ENCODE results near the gene TOMM40L. TPM values are rescaled to one million over a fixed set of nuclear protein-coding genes. Genes with fewer than 3 reads are reported as not detected.

TOMM40L gene
- total RNA-seq, 1 experiment from 2014 or later = 15.0 TPM

DNA sequence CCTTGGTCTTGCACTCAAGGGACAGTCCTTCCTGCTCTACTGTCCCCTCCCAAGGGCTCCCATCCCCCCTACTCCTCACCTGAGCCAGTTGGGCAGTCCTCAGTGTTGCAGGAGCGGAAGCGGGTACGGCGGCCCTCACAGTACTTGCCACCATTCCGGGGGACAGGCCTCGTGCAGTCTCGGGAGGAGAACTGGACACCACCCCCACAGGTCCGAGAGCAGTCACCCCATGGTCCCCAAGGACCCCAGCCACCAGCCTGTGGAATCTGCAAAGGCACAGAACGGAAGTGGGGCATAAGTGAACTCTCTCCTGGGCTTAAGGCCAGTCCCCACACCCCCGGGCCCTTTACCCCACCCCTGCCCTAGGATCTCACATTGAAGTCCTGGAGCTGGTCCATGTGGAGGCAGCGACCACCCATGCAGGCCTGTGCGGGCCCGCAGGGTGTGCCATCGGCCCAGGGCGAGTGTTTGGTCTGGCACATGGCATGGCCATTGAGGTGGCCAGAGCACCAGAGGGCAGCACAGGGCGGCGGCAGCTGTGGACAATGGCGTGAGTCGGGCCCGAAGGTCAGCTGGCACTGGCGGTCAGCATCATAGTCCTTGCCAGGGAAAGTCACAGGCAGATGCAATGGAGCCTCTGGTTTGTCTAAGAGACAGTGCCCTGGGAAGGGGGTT is 32.2 kb upstream of the TOMM40L start:
- BruUV-seq (replicated peaks) = no TSS peak
- peaks cover 18% of the 10 kb centered on the region for H3K4me1 Mint-ChIP-seq (ENCODE audit: low read depth, unreplicated experiment)
- TF ChIP-seq, protein P1, sequence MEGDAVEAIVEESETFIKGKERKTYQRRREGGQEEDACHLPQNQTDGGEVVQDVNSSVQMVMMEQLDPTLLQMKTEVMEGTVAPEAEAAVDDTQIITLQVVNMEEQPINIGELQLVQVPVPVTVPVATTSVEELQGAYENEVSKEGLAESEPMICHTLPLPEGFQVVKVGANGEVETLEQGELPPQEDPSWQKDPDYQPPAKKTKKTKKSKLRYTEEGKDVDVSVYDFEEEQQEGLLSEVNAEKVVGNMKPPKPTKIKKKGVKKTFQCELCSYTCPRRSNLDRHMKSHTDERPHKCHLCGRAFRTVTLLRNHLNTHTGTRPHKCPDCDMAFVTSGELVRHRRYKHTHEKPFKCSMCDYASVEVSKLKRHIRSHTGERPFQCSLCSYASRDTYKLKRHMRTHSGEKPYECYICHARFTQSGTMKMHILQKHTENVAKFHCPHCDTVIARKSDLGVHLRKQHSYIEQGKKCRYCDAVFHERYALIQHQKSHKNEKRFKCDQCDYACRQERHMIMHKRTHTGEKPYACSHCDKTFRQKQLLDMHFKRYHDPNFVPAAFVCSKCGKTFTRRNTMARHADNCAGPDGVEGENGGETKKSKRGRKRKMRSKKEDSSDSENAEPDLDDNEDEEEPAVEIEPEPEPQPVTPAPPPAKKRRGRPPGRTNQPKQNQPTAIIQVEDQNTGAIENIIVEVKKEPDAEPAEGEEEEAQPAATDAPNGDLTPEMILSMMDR (IDR thresholded peaks at IDR 0.05; ENCODE audit: unreplicated experiment) = peak; percentile 22
- no peak overlapping the region for H3K4me3 Mint-ChIP-seq (ENCODE audit: low read depth, unreplicated experiment)
- H3K27me3 Mint-ChIP-seq (ENCODE audit: unreplicated experiment) = peaks cover 34% of the 10 kb centered on the region
- DNase-seq = peak; percentile 50
- H3K9me3 Mint-ChIP-seq (ENCODE audit: low read depth, unreplicated experiment) = no peaks in the 10 kb centered on the region
- H3K27ac Mint-ChIP-seq (ENCODE audit: unreplicated experiment) = no peak overlapping the region
- CTCF ChIA-PET = interaction anchor here (0.6 to 1.6 kb wide), 3 partner anchors 32 to 188 kb away, joined by 4 to 8 read pairs (median 6); partner anchors contain the start of gene TOMM40L
- no peaks in the 10 kb centered on the region for H3K36me3 Mint-ChIP-seq (ENCODE audit: insufficient read depth, unreplicated experiment)
- intact Hi-C loops (cut with micrococcal nuclease; ENCODE audit: unreplicated experiment) = loop anchor here (2.0 kb wide), 1 partner anchor 189 kb away; no protein-coding TSS in a partner anchor

DNA sequence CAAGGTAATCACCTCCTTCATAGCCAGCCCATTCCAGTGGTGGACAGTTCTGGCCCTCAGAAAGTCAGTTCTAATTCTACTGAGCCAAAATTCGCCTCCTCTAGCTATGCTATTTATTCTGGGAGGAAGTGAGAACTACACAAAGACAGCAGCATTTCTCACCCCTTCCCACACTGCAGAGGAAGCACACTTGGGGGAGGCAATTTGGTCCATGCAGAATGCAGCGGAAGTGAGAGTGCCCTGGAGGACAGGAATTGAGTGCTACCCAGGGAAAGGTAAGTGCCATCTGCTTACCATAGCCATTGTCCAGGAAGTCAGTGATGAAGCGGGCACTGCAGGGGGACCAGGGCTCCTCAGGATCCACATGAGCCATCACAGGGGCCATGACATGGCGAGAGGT is 30.7 kb upstream of the TOMM40L start:
- BruUV-seq (replicated peaks) = no TSS peak
- H3K4me3 Mint-ChIP-seq (ENCODE audit: low read depth, unreplicated experiment) = no peak overlapping the region
- H3K27me3 Mint-ChIP-seq (ENCODE audit: unreplicated experiment) = peaks cover 42% of the 10 kb centered on the region
- intact Hi-C loops (cut with micrococcal nuclease; ENCODE audit: unreplicated experiment) = no loop called here
- peaks cover 33% of the 10 kb centered on the region for H3K4me1 Mint-ChIP-seq (ENCODE audit: low read depth, unreplicated experiment)
- DNase-seq = no peak
- H3K9me3 Mint-ChIP-seq (ENCODE audit: low read depth, unreplicated experiment) = no peaks in the 10 kb centered on the region
- CTCF ChIA-PET = no interaction called here
- no peaks in the 10 kb centered on the region for H3K36me3 Mint-ChIP-seq (ENCODE audit: insufficient read depth, unreplicated experiment)
- TF ChIP-seq, protein P1 (IDR thresholded peaks at IDR 0.05; ENCODE audit: unreplicated experiment) = no peak
- H3K27ac Mint-ChIP-seq (ENCODE audit: unreplicated experiment) = no peak overlapping the region

DNA sequence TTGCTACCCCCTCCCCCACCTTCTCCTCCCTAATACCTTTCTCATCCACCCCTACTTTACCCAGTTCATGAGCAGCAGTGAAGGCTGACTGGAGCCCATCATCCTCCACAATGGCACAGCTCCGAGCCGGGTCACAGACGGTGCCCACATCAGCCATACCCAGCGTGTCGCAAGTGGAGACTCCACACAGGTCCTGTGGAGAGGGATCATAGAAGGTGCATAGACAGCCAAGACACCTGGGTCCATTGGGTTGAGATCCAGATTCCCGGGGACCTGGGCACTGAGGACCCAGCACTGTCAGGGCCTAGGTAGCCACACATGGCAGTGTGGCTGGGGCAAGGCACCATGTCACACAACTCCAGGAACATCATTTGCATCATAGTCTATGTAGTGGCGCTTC is 29.7 kb upstream of the TOMM40L start:
- BruUV-seq (replicated peaks) = no TSS peak
- H3K9me3 Mint-ChIP-seq (ENCODE audit: low read depth, unreplicated experiment) = no peaks in the 10 kb centered on the region
- CTCF ChIA-PET = no interaction called here
- no peak for DNase-seq
- intact Hi-C loops (cut with micrococcal nuclease; ENCODE audit: unreplicated experiment) = no loop called here
- peaks cover 1% of the 10 kb centered on the region for H3K36me3 Mint-ChIP-seq (ENCODE audit: insufficient read depth, unreplicated experiment)
- H3K27ac Mint-ChIP-seq (ENCODE audit: unreplicated experiment) = no peak overlapping the region
- TF ChIP-seq, protein P1 (IDR thresholded peaks at IDR 0.05; ENCODE audit: unreplicated experiment) = no peak
- no peak overlapping the region for H3K4me3 Mint-ChIP-seq (ENCODE audit: low read depth, unreplicated experiment)
- peaks cover 41% of the 10 kb centered on the region for H3K27me3 Mint-ChIP-seq (ENCODE audit: unreplicated experiment)
- peaks cover 42% of the 10 kb centered on the region for H3K4me1 Mint-ChIP-seq (ENCODE audit: low read depth, unreplicated experiment)

DNA sequence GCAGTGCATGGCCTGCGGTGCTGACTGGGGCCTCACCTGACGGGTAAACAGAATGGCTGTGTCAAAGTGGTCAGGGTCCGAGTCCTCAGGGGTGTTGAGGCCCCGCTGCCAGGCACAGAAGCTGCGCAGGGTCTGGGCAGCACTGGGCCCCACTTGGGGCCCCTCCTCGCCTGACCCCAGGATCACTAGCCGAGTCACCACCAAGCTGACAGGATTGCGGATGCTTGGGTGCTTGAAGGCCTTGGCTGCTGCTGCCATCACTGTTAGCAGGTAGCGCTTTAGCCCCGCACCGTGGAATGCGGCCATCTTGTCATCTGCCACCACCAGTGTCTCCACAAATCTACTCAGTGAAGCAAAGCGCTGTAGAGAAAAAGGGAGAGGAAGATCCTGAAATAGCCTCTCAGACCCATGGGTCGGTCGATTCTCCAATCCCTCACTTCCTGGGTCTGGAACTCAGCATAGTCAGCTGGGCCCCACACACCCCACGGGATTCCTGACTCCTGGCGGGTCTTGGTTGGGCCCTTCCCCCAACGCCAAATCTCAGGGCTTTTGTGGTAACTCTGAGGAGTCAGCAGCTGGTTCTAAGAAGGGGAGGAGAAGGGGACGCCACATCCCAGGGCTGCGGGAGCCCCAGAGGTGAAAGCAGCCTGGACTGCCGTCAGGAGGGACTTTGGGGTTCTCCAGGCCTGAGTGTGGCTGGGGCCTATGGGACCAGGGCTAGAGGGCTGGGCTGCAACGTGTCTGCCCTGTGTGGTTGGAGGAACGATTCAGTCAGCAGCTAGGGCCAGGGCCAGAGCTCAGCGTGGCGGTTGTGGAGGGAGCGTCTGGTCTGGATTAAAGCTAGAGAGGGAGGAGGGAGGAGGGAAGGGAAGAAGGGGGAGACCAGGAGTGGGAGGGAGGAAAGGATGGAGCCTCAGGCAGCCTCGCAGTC is 29.1 kb upstream of the TOMM40L start:
- CTCF ChIA-PET = no interaction called here
- intact Hi-C loops (cut with micrococcal nuclease; ENCODE audit: unreplicated experiment) = no loop called here
- no TSS peak for BruUV-seq (replicated peaks)
- peaks cover 34% of the 10 kb centered on the region for H3K27me3 Mint-ChIP-seq (ENCODE audit: unreplicated experiment)
- no peak overlapping the region for H3K27ac Mint-ChIP-seq (ENCODE audit: unreplicated experiment)
- no peak for DNase-seq
- no peak overlapping the region for H3K4me3 Mint-ChIP-seq (ENCODE audit: low read depth, unreplicated experiment)
- H3K4me1 Mint-ChIP-seq (ENCODE audit: low read depth, unreplicated experiment) = peaks cover 48% of the 10 kb centered on the region
- TF ChIP-seq, protein P1 (IDR thresholded peaks at IDR 0.05; ENCODE audit: unreplicated experiment) = no peak
- no peaks in the 10 kb centered on the region for H3K9me3 Mint-ChIP-seq (ENCODE audit: low read depth, unreplicated experiment)
- peaks cover 4% of the 10 kb centered on the region for H3K36me3 Mint-ChIP-seq (ENCODE audit: insufficient read depth, unreplicated experiment)
